H7 (cell line): ENCODE data around the gene LILRB2. TPM values are rescaled to one million over a fixed set of nuclear protein-coding genes. Genes with fewer than 3 reads are reported as not detected.
"Not testable (repeated sequence)": the region's sequence is repeated elsewhere in the genome, so short reads cannot be mapped to it uniquely, and the experiment has no call there.

Experiments
- DNase-seq: peaks from one replicate; pipeline ENCODE4 v3.0.0; 2012
- H3K27me3 ChIP-seq: 2 replicates; pipeline ENCODE4 v1.6.0; 2011; ENCODE audit warnings: mild to moderate bottlenecking, low read length; ENCODE audit not compliant: control insufficient read depth, insufficient read depth
- H3K36me3 ChIP-seq: replicated peaks from 2 replicates; pipeline ENCODE4 v1.5.1; 2011; ENCODE audit warnings: low read length; ENCODE audit not compliant: control insufficient read depth, insufficient read depth
- H3K4me3 ChIP-seq: 2 replicates; pipeline ENCODE4 v1.5.1; 2011; ENCODE audit warnings: low read depth, mild to moderate bottlenecking, control low read depth, low read length, moderate library complexity; ENCODE audit not compliant: insufficient read depth
- total RNA-seq: library from RNA; depleted of rRNA; stranded (reverse); fragments of >200 nt; shearing (Covaris generic); gene quantifications from 2 replicates; pipeline ENCODE4 v1.2.3, GENCODE V29; 2014

Gene LILRB2
- total RNA-seq, 1 experiment from 2014 or later, result not detected

GRCh38 chr19:54312436-54313377 lies 31.8 kb upstream of the LILRB2 start, which contains the start of gene LILRA5:
Gene LILRA5 (minus strand): TSS chr19:54313166. CDS start chr19:54313019, 147 bp downstream.
- Histone ChIP-seq H3K36me3 (no peaks in the 10 kb centered on the region), H3K4me3 (no peak within 1 kb of the TSS), H3K27me3 (no peaks in the 10 kb centered on the region; the same call in 1 of the 2 replicates)
- no peak for DNase-seq

- H3K4me3 ChIP-seq, result no peak overlapping the region
- no peak for DNase-seq
- no peaks in the 10 kb centered on the region; the same call in 1 of the 2 replicates for H3K27me3 ChIP-seq
- H3K36me3 ChIP-seq, result no peaks in the 10 kb centered on the region
Measured at GRCh38 chr19:54312011-54312410, 31.1 kb upstream of the LILRB2 start.

- H3K4me3 ChIP-seq, result no peak overlapping the region
- H3K27me3 ChIP-seq, result no peaks in the 10 kb centered on the region; the same call in 1 of the 2 replicates
- no peaks in the 10 kb centered on the region for H3K36me3 ChIP-seq
- DNase-seq, result no peak
Measured at GRCh38 chr19:54311486-54311885, 30.6 kb upstream of the LILRB2 start.

- Histone ChIP-seq H3K27me3 (no peaks in the 10 kb centered on the region; the same call in 1 of the 2 replicates), H3K36me3 (no peaks in the 10 kb centered on the region)
- DNase-seq, result no peak
Measured at GRCh38 chr19:54310543-54310942, 29.6 kb upstream of the LILRB2 start.

GRCh38 chr19:54309811-54310210 lies 28.9 kb upstream of the LILRB2 start:
- no peak for DNase-seq
- Histone ChIP-seq H3K27me3 (no peaks in the 10 kb centered on the region; the same call in 1 of the 2 replicates), H3K4me3 (no peak overlapping the region), H3K36me3 (no peaks in the 10 kb centered on the region)

More at GRCh38 chr19:54310543-54310942, 29.6 kb upstream of the LILRB2 start:
- H3K4me3 ChIP-seq, result no peak overlapping the region

GRCh38 chr19:54307389-54308020 lies 26.6 kb upstream of the LILRB2 start:
- Histone ChIP-seq H3K27me3 (no peaks in the 10 kb centered on the region; the same call in 1 of the 2 replicates), H3K4me3 (no peak overlapping the region)
- no peak for DNase-seq

GRCh38 chr19:54305141-54305540 lies 24.2 kb upstream of the LILRB2 start:
- no peaks in the 10 kb centered on the region for H3K36me3 ChIP-seq
- no peaks in the 10 kb centered on the region; the same call in 1 of the 2 replicates for H3K27me3 ChIP-seq
- DNase-seq, result no peak
- H3K4me3 ChIP-seq, result no peak overlapping the region

More at GRCh38 chr19:54307389-54308020, 26.6 kb upstream of the LILRB2 start:
- H3K36me3 ChIP-seq, result no peaks in the 10 kb centered on the region

GRCh38 chr19:54302257-54302656 lies 21.3 kb upstream of the LILRB2 start:
- H3K27me3 ChIP-seq, result no peaks in the 10 kb centered on the region; the same call in 1 of the 2 replicates
- no peaks in the 10 kb centered on the region for H3K36me3 ChIP-seq
- H3K4me3 ChIP-seq, result no peak overlapping the region
- DNase-seq, result no peak

- no peaks in the 10 kb centered on the region; the same call in 1 of the 2 replicates for H3K27me3 ChIP-seq
- no peak for DNase-seq
- no peaks in the 10 kb centered on the region for H3K36me3 ChIP-seq
- no peak overlapping the region for H3K4me3 ChIP-seq
Measured at GRCh38 chr19:54299515-54299914, 18.6 kb upstream of the LILRB2 start.

- H3K36me3 ChIP-seq, result no peaks in the 10 kb centered on the region
- no peak for DNase-seq
- H3K4me3 ChIP-seq, result no peak overlapping the region
- H3K27me3 ChIP-seq, result no peaks in the 10 kb centered on the region; the same call in 1 of the 2 replicates
Measured at GRCh38 chr19:54299126-54299498, 18.2 kb upstream of the LILRB2 start.

GRCh38 chr19:54298357-54299125 lies 17.6 kb upstream of the LILRB2 start:
- Histone ChIP-seq H3K4me3 (no peak overlapping the region), H3K27me3 (no peaks in the 10 kb centered on the region; the same call in 1 of the 2 replicates), H3K36me3 (no peaks in the 10 kb centered on the region)
- DNase-seq, result no peak

- Histone ChIP-seq H3K36me3 (no peaks in the 10 kb centered on the region), H3K27me3 (no peaks in the 10 kb centered on the region; the same call in 1 of the 2 replicates), H3K4me3 (no peak overlapping the region)
- peak; percentile 56 for DNase-seq
Measured at GRCh38 chr19:54297759-54298305, 16.9 kb upstream of the LILRB2 start.

- no peaks in the 10 kb centered on the region; the same call in 1 of the 2 replicates for H3K27me3 ChIP-seq
- H3K4me3 ChIP-seq, result no peak overlapping the region
- DNase-seq, result no peak
- H3K36me3 ChIP-seq, result no peaks in the 10 kb centered on the region
Measured at GRCh38 chr19:54294539-54294938, 13.6 kb upstream of the LILRB2 start.

- H3K36me3 ChIP-seq, H3K27me3 ChIP-seq, DNase-seq, H3K4me3 ChIP-seq: not testable (repeated sequence)
Measured at GRCh38 chr19:54289160-54289559, 8.2 kb upstream of the LILRB2 start.
